Suppressor macrophage (primary cell): ENCODE results near the gene HOXD9.

Source experiments
- DNase-seq, 4 experiments: peaks; one replicate each; pipeline ENCODE4 v3.0.0-alpha.2; 2020 to 2022

HOXD9 gene

DNA sequence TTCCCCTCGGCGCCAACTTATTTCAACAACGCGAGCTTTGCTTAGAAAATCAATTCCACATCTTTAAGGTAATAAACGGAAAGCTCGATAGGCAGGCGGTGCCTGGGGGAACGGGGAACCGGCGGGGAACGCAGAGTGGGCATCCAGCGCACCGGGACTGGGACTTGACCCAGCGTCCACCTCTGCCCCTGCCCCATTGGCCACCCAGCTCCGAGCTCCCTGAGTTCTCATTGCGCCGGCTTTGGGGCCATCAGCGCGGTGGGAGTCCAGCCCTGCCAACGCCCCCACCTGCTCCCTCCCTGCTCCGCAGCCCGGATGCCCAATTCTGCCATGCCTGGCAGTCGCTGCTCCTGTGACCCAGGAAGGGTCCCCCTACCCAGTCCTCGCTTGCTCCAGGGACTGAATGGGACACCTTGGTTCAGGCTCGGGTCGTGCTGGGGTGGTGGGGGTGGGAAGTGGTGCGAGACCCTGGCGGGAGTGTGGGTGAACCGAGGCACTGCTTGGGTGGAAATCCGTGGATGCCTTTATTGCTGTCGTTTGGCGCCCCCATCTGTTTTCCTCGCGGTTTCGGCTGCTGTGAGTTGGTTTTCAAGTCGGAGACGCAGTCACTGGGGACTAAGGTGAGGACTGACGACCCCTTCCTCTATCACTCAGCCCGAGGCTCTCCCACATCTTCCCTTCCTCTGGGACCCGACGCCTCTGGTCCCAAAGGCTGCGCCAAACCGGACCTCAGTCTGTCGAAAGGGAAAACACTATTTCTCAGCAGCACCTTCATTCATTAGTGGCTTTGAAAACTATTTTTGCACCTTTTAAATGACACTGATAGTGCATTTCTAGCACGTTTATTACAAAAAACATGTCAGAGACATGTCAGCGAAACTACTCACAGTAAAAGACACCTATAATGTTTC is 36.4 kb upstream of the HOXD9 start:
- peak in 2 of 4 experiments; percentile 42 to 50 for DNase-seq

DNA sequence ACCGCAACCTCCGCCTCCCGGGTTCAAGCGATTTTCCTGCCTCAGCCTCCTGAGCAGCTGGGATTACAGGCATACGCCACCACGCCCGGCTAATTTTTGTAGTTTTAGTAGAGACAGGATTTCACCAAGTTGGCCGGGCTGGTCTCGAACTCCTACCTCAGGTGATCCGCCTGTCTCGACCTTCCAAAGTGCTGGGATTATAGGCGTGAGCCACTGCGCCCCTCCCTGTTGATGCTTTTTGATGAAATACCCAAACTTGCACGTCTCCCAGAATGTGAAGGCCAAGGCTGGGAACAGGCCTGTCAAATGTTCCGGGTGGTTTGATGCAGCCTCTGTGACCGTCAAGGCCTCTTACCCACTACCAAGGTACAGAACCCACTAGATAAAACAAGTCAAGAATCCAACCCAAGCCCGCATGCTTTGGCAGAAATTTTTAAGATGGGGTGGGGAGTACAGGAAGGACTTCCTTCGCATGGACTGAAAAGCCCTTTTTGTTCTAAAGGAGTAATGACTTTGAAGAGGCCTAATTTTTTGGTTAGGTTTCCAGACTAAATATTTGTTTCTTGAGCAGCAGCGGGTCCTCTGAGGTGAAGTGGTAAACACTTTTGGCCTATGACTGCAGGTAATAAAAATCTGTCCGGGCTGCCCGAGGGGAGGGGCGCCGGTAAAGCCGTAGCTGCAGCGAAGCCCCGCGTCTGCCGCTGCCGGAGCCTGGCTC is 35.0 kb upstream of the HOXD9 start:
- no peak for DNase-seq

DNA sequence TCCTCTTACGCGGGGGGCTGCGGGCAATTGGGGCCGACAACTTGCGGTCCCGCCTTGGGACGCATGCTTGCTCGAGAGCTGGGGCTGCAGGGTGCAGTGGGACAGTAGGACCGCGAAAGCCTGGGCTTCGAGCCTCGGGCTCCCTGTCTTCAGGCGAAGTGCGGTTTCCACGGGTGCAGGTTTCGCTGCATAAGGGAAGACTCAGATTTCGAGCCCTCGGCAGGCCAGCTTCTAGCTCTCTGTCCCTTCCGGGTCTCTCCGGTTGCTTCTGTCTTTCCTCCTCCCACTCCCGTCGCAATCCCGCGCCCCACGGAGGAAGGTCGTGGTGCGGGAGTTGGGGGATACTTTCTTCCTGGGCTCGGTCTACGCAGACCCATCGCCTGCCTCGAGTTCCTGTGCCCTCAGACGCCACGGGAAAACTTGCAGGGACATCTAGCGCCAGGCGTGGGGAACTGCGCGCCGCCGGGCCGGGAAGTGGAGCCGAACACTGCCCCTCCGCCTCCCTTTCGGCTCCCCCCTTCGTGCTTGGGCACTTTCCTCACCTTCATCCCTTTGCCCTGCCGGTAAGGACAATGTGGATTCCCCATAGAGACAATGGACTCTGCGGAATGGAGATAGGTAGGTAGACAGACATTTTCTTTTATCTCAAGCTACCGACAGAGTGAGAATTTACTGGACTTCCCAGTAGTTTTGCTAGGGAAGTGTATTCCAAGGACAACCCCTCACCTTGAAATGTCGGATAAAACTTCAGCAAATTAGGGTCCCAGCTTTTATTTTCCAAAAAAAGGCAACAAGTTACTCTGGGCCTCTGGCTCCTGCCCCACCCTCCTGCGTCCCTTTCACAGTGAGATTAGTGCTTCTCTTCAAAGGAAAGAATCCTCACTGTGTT is 34.2 kb upstream of the HOXD9 start:
- DNase-seq: peak; percentile 47 to 80 (median 67)

DNA sequence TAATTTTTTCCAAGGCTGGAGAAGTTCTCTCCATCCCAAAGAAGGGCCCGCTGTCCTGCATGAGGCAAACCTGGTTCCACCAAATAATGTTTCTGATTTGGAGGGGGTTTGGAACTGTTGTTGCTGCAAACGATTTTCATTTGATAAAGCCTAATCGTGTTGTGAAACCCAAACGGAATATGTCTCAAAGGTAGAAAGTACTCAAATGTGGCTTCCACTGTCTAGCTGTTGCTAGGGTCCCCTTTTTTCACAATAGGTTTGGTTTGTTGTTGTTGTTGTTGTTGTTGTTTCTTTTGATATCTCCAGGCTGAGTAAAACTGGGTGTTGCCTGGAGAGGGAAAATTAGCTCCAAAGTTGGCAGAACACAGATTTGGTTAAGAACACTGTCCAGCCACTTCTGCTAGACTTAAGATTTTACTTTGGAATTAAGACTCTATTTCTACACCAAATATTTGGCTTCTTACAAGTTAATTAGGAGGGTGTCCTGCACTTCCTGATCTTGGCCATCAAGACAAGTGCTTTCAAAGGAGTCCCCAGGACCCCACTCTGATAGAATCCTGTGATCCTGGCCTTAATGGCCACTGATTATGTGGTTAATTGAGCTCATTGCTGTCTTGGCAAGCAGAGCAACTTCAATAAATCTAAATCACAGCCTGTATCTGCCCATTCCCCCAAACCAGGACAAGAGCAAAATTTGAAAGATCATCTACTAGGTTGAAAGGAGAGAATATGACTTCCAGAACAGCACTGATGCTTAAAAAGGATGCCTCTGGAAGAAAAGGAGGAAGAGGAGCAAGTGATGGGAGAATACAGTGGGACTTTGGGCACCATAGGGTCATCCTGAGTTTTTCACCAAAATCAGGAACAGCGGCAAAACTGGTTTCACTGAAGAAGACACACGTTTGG is 33.3 kb upstream of the HOXD9 start:
- no peak for DNase-seq

DNA sequence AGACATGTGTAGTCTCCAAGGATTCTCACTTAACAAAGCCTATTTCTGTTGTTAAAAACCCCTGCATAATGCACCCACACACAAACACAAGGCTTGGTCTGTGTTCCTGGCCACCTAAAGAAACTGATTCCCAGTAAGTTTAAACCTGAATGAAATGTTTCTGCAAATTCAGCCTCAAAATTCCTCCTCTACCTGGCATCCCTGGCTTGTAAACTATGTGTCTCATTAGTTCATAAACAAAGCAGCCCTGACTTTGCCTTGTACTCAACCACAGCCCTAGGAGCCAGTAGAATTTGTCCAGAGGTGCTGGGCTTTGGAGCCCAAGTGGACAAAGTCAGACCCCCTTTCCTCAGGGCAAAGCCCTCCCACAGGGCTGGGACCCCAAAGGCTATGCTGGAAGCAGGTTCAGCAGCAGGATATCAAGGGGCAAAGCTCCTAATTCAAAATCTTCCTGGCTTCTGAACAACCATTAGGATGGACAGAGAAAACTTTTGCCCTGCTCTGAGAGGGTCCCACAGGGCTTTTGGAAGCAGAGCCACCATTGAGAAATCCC is 32.6 kb upstream of the HOXD9 start:
- DNase-seq: no peak

DNA sequence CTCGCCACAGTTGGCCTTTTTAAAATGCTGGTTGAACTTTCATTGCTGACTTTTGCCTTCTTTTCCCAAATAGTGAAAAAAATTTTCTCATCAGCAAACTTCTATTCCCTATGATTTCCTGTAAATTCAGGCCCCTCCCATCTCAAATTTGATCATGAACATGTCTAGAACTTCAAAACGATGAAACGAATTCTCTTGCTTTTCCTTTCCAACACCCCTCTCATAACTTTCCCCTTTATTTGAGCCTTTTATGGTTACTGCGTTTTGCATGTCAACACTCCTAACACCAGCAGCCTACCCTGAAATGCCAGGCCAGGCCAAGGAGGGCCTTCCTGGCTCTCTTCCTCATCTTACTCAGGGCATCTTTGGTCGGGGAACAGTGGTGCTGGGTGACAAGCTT is 31.7 kb upstream of the HOXD9 start:
- no peak for DNase-seq

DNA sequence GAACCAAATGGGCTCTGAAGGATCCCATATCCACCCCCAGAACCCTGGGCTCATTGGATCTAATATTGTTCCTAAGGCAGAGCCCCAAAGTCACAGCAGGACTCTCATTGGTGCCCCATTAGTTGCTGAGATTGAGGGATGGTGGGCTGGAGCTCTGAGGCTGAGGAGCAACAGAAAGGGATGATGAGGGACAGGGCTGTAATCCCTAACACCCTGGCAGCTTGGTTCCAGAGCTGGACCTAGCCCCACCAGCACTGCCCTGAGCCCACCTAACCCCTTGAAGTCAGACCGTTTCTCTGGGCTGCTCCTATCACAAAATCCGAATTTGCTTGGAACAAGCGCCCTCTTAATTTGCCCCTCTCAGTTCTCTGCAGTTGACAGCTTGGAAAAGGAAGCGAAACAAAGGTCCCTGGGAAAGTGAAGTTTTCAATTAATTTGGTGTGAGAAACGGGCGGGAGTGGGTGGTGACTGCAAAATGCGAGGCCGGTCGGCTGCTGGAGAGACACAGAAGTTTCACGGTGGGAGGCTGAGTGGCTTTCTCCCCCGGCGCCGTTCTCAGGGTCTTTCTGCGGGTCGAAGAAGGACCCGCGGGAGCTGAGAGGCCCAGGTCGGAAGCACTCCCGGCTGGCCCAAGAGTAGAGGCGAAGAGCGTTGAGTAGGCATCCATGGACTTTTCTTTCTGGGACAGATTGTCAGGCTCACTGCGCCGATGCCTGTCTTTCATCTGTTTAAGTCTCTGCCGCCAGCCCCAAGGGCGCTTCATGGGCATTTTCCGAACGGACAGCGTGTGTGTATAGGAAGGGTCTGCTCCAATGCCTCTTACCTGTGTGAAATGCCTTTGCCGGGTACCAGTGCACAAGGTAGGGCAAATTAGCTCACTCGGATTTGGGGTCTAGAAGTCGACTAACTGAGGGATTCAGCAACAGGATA is 30.9 kb upstream of the HOXD9 start:
- no peak for DNase-seq

DNA sequence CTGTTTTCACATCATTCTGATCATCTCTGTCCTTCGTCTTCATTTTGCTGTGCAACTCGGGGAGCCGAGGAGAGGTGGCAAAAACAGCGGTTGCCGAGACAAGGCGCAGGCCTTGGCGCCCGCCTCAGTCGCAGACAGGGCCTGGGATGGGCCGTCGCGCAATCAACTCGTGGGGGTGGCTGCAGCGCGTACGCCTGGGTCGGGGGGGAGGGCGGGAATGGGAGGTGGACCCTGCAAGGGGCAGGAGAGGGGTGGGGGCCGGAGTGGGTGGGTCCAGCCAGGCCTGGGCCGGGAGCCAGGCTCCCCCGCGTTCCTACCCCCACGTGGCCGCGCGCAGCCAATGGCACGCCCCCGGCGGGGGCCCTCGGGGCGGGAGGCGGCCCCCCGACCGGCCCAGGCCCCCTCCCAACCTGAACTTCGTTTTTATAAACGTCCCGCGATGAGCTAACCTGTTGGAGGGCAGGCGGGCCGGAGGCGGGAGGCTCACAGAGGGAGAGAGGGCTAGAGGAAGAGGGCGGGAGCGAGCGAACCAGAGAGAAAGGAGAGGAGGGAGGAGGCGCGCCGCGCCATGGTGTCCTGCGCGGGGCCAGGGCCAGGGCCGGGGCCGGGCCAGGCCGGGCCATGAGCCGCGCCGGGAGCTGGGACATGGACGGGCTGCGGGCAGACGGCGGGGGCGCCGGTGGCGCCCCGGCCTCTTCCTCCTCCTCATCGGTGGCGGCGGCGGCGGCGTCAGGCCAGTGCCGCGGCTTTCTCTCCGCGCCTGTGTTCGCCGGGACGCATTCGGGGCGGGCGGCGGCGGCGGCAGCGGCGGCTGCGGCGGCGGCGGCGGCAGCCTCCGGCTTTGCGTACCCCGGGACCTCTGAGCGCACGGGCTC is 30.0 kb upstream of the HOXD9 start, which contains the start of gene HOXD13:
HOXD13 (plus strand) TSS at position 452 of the 875 bp plus-strand sequence; CDS start at position 622, 170 bp downstream.
- DNase-seq: no peak

DNA sequence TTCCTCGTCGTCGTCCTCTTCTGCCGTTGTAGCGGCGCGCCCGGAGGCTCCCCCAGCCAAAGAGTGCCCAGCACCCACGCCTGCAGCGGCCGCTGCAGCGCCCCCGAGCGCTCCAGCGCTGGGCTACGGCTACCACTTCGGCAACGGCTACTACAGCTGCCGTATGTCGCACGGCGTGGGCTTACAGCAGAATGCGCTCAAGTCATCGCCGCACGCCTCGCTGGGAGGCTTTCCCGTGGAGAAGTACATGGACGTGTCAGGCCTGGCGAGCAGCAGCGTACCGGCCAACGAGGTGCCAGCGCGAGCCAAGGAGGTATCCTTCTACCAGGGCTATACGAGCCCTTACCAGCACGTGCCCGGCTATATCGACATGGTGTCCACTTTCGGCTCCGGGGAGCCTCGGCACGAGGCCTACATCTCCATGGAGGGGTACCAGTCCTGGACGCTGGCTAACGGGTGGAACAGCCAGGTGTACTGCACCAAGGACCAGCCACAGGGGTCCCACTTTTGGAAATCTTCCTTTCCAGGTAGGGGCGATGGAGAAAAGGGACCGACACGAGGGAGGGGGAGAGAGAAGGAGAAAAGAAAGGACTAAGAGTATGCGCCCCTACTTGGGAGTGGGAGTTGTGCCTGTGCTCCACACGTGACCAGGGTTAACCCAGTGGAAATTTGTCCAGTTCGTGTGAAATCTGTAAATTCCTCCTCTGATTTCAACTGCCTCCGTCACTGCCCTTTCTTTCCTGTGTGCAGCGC is 29.2 kb upstream of the HOXD9 start:
- peak in 1 of 4 experiments; percentile 33 for DNase-seq

DNA sequence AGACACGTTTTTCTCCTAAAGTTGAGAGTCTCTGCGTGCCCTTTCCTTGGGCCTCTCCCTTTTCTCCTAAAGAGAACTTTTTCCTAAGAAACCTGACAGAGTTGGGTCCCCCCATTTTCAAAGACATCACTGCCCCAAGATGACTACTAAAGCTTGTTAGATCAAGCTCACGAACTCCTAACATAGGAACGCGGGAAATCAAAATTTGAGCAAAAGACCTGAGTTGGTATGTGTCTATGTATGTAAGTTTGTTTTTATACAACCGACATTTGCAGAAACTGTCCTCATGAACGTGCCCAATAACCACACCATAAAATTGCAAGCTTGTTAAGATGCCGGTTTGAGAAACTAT is 28.6 kb upstream of the HOXD9 start:
- DNase-seq: no peak

DNA sequence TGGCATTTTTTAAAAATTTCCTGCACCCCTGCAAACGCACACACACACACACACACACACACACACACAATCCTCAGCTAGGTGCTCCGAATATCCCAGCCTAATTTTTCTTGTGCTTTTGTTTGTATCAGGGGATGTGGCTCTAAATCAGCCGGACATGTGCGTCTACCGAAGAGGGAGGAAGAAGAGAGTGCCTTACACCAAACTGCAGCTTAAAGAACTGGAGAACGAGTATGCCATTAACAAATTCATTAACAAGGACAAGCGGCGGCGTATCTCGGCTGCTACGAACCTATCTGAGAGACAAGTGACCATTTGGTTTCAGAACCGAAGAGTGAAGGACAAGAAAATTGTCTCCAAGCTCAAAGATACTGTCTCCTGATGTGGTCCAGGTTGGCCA is 28.2 kb upstream of the HOXD9 start:
- DNase-seq: no peak

DNA sequence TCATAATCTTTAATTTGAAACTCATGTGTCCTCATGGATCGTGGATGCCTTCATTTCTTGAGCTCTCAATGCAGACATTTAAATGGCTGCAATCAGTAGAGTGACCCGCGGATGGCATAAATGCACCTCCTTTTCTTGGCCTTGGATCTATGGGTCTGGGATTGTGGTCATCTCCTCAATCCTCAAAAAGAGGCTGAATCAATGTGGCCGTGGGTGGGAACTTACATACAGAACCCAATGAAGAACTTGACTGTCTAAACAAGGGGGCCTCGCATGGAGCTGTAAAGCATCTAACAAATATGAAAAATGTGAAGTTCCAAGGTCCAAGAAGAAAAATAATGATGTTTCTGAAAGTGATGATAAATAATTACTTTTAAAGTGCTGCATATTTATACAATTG is 27.1 kb upstream of the HOXD9 start:
- DNase-seq: no peak

DNA sequence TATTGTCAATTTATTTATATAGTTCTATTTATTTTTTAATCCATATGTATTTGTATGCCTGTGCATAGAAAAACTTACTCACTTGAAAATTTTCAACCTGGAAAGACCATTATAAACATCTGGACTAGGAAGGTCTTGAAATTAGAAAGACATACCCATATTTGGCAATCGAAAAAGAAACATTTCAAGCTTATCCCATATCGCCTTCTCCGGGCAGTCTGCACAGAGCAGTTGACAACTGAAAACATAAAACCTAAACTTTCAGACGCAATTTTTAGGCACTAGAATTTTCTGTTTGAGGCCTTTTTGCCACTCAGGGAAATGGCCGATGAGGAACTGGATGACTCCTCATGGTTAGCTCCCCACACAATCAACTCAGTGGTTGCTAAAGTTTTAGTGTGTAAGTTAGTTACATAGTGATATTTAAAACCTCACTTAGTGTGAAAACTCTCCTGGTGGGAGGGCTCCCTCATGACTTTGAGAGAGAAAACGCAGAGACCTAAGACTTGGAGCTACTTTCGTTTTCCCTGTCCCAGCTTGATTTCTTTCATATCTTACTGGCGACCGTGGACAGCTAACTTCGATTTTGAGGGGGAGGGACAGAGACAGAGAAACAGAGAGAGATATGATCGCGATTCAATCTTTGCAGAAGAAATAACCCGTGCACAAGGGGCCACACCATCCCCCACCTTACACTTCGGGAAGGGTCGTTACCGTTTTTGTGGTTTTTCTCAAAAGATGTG is 26.1 kb upstream of the HOXD9 start:
- peak in 2 of 4 experiments; percentile 13 to 25 for DNase-seq

DNA sequence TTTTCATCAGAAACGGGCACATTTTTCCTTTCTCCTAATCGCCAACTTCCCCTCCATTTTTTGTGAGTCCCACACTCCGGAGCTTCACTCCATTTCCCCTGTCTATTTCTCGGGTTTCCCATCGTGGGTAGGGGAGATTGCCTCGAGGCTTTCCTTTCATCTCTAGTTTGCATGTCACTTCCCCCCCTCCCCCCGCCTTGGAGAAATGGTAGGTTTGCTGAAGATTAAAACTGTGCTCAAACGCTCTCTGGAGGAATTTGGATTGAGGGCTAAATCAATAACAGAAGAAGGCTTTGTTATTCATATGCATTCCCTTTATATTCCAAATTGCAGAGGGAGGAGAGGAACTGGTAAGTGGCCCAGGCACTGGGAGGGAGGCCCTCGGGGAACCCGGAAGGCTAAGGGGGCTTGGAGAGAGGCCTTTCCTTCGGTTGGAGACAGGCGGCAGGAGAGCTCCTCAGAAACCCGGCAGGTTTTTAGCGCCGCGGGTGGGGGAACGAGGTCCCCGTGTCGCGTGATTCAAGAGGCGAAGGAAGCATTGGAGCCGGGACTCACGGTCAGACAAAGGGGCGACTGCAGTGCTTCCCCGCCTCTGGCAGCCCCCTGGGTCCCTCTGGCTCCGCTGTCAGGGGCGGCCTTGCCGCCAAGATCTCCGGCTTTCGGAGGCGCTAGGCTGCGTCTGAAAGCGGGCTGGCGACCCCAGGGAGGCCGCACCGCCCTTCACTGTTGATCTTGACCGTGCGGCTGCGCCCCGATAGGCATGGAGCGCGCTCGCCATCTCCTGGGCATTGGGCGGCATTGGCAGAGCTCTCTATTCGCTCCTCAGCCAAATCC is 25.3 kb upstream of the HOXD9 start:
- peak; percentile 64 to 82 (median 74) for DNase-seq

DNA sequence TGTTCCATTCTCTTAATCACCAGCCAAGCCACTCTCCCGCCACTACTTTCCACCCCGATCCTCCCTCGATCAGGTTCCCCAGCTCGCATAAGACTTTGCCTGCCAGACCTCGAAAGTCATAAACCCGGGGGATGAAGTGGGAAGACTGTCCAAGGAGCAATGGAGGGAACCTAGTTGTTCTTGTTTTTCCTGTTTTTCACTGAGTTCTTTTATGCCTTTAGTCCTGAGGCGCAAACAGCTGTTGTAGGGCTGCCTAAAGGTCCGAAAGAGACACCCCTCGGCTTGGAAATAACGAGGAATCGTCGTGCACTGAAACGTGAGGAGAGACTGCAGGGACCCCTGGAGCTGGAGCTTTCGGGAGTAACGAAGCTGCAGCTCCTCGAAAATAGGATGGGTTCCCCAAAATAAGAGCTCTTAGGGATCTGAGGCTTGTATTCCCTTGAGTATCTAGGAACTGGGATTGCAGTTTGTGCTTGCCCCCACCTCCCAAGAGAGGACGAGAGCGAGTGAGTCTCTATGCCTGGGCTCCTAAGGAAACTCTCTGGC is 24.6 kb upstream of the HOXD9 start:
- DNase-seq: no peak
